Muscle layer of duodenum (tissue), 2 donors: ENCODE results near the gene SYNDIG1.

Source experiments
- H3K27ac ChIP-seq: one replicate; pipeline ENCODE4 v1.7.0; 2013; ENCODE audit warnings: mild to moderate bottlenecking, low read length
- H3K27me3 ChIP-seq: one replicate; pipeline ENCODE4 v1.7.0; 2013; ENCODE audit warnings: low read depth, mild to moderate bottlenecking, control low read depth, low read length
- H3K36me3 ChIP-seq, 2 donors: one replicate each; pipeline ENCODE4 v1.7.0; 2013; ENCODE audit warnings: low read length in 2 of 2, control low read depth in 1 of 2, mild to moderate bottlenecking in 1 of 2; ENCODE audit not compliant: insufficient read depth in 2 of 2, control insufficient read depth in 1 of 2
- H3K4me1 ChIP-seq, 2 donors: one replicate each; pipeline ENCODE4 v1.7.0; 2013; ENCODE audit warnings: low read length in 2 of 2, mild to moderate bottlenecking in 2 of 2, control low read depth in 1 of 2, moderate library complexity in 1 of 2; ENCODE audit not compliant: insufficient read depth in 2 of 2, control insufficient read depth in 1 of 2
- H3K4me3 ChIP-seq, 2 donors: one replicate each; pipeline ENCODE4 v1.7.0; 2013; ENCODE audit warnings: low read length in 2 of 2, low read depth in 1 of 2, mild to moderate bottlenecking in 1 of 2
- H3K9me3 ChIP-seq, 2 donors: one replicate each; pipeline ENCODE4 v1.7.0; 2013; ENCODE audit warnings: low read length in 2 of 2, control low read depth in 1 of 2, mild to moderate bottlenecking in 1 of 2; ENCODE audit not compliant: control insufficient read depth in 1 of 2
- donor health status: healthy.

SYNDIG1 gene

GRCh38 chr20:24477831-24478547, 8.6 kb downstream of the SYNDIG1 start:
- H3K27ac ChIP-seq = no peak overlapping the region
- H3K27me3 ChIP-seq = no peaks in the 10 kb centered on the region
- no peaks in the 10 kb centered on the region for H3K4me1 ChIP-seq
- no peaks in the 10 kb centered on the region for H3K9me3 ChIP-seq
- H3K4me3 ChIP-seq = no peak overlapping the region
- H3K36me3 ChIP-seq = no peaks in the 10 kb centered on the region

- H3K27me3 ChIP-seq = no peaks in the 10 kb centered on the region
- H3K27ac ChIP-seq = no peak overlapping the region
- H3K4me3 ChIP-seq = no peak overlapping the region
- H3K36me3 ChIP-seq = no peaks in the 10 kb centered on the region
- H3K4me1 ChIP-seq = no peaks in the 10 kb centered on the region
- H3K9me3 ChIP-seq = no peaks in the 10 kb centered on the region
Measured at GRCh38 chr20:24478584-24478983, 9.2 kb downstream of the SYNDIG1 start.

GRCh38 chr20:24479106-24479505, 9.7 kb downstream of the SYNDIG1 start:
- Histone ChIP-seq H3K9me3 (no peaks in the 10 kb centered on the region), H3K36me3 (no peaks in the 10 kb centered on the region), H3K27ac (no peak overlapping the region), H3K4me1 (no peaks in the 10 kb centered on the region), H3K4me3 (no peak overlapping the region), H3K27me3 (no peaks in the 10 kb centered on the region)

GRCh38 chr20:24479595-24479994, 10.2 kb downstream of the SYNDIG1 start:
- Histone ChIP-seq H3K36me3 (no peaks in the 10 kb centered on the region), H3K27me3 (no peaks in the 10 kb centered on the region), H3K4me3 (no peak overlapping the region), H3K9me3 (no peaks in the 10 kb centered on the region), H3K27ac (no peak overlapping the region), H3K4me1 (no peaks in the 10 kb centered on the region)

GRCh38 chr20:24480509-24480908, 11.1 kb downstream of the SYNDIG1 start:
- no peak overlapping the region for H3K4me3 ChIP-seq

GRCh38 chr20:24481173-24481572, 11.7 kb downstream of the SYNDIG1 start:
- Histone ChIP-seq H3K36me3 (no peaks in the 10 kb centered on the region), H3K27me3 (no peaks in the 10 kb centered on the region), H3K4me1 (no peaks in the 10 kb centered on the region), H3K9me3 (no peaks in the 10 kb centered on the region), H3K27ac (no peak overlapping the region), H3K4me3 (no peak overlapping the region)

More at GRCh38 chr20:24480509-24480908, 11.1 kb downstream of the SYNDIG1 start:
- H3K4me1 ChIP-seq = no peaks in the 10 kb centered on the region
- no peaks in the 10 kb centered on the region for H3K9me3 ChIP-seq
- no peak overlapping the region for H3K27ac ChIP-seq
- no peaks in the 10 kb centered on the region for H3K36me3 ChIP-seq
- H3K27me3 ChIP-seq = no peaks in the 10 kb centered on the region

GRCh38 chr20:24483435-24484080, 14.1 kb downstream of the SYNDIG1 start:
- no peak overlapping the region for H3K27ac ChIP-seq
- H3K4me1 ChIP-seq = no peaks in the 10 kb centered on the region
- H3K27me3 ChIP-seq = no peaks in the 10 kb centered on the region
- no peaks in the 10 kb centered on the region for H3K9me3 ChIP-seq
- H3K4me3 ChIP-seq = no peak overlapping the region
- no peaks in the 10 kb centered on the region for H3K36me3 ChIP-seq

GRCh38 chr20:24484081-24484450, 14.6 kb downstream of the SYNDIG1 start:
- no peak overlapping the region for H3K27ac ChIP-seq
- H3K9me3 ChIP-seq = no peaks in the 10 kb centered on the region
- no peaks in the 10 kb centered on the region for H3K4me1 ChIP-seq
- no peak overlapping the region for H3K4me3 ChIP-seq
- no peaks in the 10 kb centered on the region for H3K27me3 ChIP-seq
- no peaks in the 10 kb centered on the region for H3K36me3 ChIP-seq

GRCh38 chr20:24485981-24486380, 16.6 kb downstream of the SYNDIG1 start:
- Histone ChIP-seq H3K36me3 (no peaks in the 10 kb centered on the region), H3K4me3 (no peak overlapping the region), H3K4me1 (no peaks in the 10 kb centered on the region), H3K27ac (no peak overlapping the region), H3K27me3 (no peaks in the 10 kb centered on the region), H3K9me3 (no peaks in the 10 kb centered on the region)

- no peak overlapping the region for H3K4me3 ChIP-seq
- H3K9me3 ChIP-seq = no peaks in the 10 kb centered on the region
- H3K27ac ChIP-seq = no peak overlapping the region
- H3K36me3 ChIP-seq = no peaks in the 10 kb centered on the region
- H3K4me1 ChIP-seq = no peaks in the 10 kb centered on the region
- no peaks in the 10 kb centered on the region for H3K27me3 ChIP-seq
Measured at GRCh38 chr20:24487240-24487639, 17.8 kb downstream of the SYNDIG1 start.

- no peak overlapping the region for H3K4me3 ChIP-seq
- no peak overlapping the region for H3K27ac ChIP-seq
- no peaks in the 10 kb centered on the region for H3K27me3 ChIP-seq
- H3K9me3 ChIP-seq = no peaks in the 10 kb centered on the region
- H3K4me1 ChIP-seq = no peaks in the 10 kb centered on the region
- H3K36me3 ChIP-seq = no peaks in the 10 kb centered on the region
Measured at GRCh38 chr20:24487648-24488047, 18.2 kb downstream of the SYNDIG1 start.
